MCF 10A (cell line): ENCODE data around the gene PITPNM1. TPM values are rescaled to one million over a fixed set of nuclear protein-coding genes. Genes with fewer than 3 reads are reported as not detected.

Experiments used
- BruUV-seq: library from RNA; stranded (reverse); fragments of 400-500 nt; replicated peaks from 2 replicates; lab custom pipeline; 2021; lab: Mats Ljungman, UMichigan
- CTCF ChIA-PET: fragments of 300-600 bp; sonication (Branson Sonifier 250); formaldehyde crosslinking; extraction: SDS; loops from one replicate; lab custom pipeline; 2021; ENCODE audit warnings: antibody characterized with exemption, inconsistent platforms; lab: Yijun Ruan, JAX
- POLR2A ChIA-PET: fragments of 300-600, 350-650 bp; sonication (Branson Sonifier 250); formaldehyde crosslinking; extraction: SDS; loops from one replicate; lab custom pipeline; 2020; ENCODE audit warnings: antibody characterized with exemption, inconsistent platforms; lab: Yijun Ruan, JAX
- DNase-seq: peaks from one replicate; pipeline ENCODE4 v3.0.0-alpha.2; 2018; ENCODE audit not compliant: unreplicated experiment
- H3K27ac Mint-ChIP-seq: one replicate; pipeline ENCODE4 v1.8.0; 2022; ENCODE audit warnings: mild to moderate bottlenecking, low read depth, mixed read lengths; ENCODE audit not compliant: unreplicated experiment
- H3K27me3 Mint-ChIP-seq: one replicate; pipeline ENCODE4 v1.8.0; 2022; ENCODE audit warnings: mixed read lengths; ENCODE audit not compliant: insufficient read depth, unreplicated experiment
- H3K36me3 Mint-ChIP-seq: one replicate; pipeline ENCODE4 v1.8.0; 2022; ENCODE audit warnings: mild to moderate bottlenecking, moderate library complexity, mixed read lengths; ENCODE audit not compliant: insufficient read depth, unreplicated experiment
- H3K4me1 Mint-ChIP-seq: one replicate; pipeline ENCODE4 v1.8.0; 2022; ENCODE audit warnings: mixed read lengths; ENCODE audit not compliant: insufficient read depth, unreplicated experiment
- H3K4me3 Mint-ChIP-seq: one replicate; pipeline ENCODE4 v1.8.0; 2022; ENCODE audit warnings: mild to moderate bottlenecking, moderate library complexity, mixed read lengths; ENCODE audit not compliant: unreplicated experiment
- H3K9me3 Mint-ChIP-seq: one replicate; pipeline ENCODE4 v1.8.0; 2022; ENCODE audit warnings: mixed read lengths; ENCODE audit not compliant: unreplicated experiment
- intact Hi-C: fragments of 100-400 bp; cut with micrococcal nuclease; formaldehyde crosslinking; loops from 2 replicates; pipeline ENCODE4 v1.14.1; 2022
- total RNA-seq: library from RNA; stranded (reverse); gene quantifications from 2 replicates; pipeline ENCODE4 v1.2.3, GENCODE V29; 2022
- TF ChIP-seq, protein P1 (sequence below): fragments of 200-600 bp; IDR thresholded peaks from one replicate; pipeline ENCODE4 v1.8.0; 2022; ENCODE audit warnings: antibody characterized with exemption, mild to moderate bottlenecking; ENCODE audit not compliant: unreplicated experiment

Gene PITPNM1
- total RNA-seq, 1 experiment from 2014 or later, result 38.7 TPM

DNA sequence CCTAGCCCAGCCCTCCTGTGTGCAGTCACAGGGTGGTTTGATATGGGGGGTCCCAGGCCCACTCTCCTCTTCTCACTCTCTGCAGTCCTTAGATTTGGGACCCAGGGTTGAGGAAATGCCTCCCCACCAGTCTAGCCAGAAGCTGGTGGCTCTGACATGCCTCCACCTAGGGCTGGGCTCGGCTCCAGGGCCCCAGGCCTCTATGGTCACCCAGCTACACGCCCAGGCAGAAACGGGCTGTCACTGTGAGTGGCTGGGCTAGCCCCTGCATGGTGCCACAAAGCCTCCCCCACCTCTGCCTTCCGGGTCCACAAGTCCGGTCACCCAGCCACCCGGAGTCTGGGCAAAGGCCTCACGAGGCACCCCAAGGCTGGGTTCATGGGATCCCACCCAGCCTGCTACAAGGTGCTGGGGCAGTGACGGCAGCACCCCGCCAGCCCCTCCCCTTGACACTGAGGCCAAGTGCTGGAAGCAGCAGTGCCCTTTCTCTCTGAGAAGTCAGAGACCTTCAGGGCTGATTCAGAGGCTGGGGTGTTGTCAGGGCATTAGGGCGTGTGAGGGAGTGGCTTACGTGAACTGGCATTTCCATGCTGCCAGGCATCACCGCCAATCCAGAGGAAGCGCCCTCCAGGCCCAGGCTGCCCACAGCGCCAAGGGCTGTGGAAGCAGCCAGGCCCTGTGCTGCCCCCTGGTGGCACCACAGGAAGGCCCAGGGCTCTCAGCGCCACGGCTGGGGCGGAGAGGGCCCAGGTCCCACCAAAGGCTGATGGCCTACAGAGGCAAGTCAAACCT, 638 bp upstream of the PITPNM1 start:
- no TSS peak for BruUV-seq
- CTCF ChIA-PET, result interaction anchor here (0.5 to 1.0 kb wide), 11 partner anchors 36 to 246 kb away, joined by 3 to 8 read pairs (median 3); partner anchors contain the start of genes PPP1CA and RPS6KB2
- TF ChIP-seq, protein P1, sequence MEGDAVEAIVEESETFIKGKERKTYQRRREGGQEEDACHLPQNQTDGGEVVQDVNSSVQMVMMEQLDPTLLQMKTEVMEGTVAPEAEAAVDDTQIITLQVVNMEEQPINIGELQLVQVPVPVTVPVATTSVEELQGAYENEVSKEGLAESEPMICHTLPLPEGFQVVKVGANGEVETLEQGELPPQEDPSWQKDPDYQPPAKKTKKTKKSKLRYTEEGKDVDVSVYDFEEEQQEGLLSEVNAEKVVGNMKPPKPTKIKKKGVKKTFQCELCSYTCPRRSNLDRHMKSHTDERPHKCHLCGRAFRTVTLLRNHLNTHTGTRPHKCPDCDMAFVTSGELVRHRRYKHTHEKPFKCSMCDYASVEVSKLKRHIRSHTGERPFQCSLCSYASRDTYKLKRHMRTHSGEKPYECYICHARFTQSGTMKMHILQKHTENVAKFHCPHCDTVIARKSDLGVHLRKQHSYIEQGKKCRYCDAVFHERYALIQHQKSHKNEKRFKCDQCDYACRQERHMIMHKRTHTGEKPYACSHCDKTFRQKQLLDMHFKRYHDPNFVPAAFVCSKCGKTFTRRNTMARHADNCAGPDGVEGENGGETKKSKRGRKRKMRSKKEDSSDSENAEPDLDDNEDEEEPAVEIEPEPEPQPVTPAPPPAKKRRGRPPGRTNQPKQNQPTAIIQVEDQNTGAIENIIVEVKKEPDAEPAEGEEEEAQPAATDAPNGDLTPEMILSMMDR, result peak; percentile 89
- Mint-ChIP-seq H3K4me3 (peak overlapping the region; percentile 92), H3K4me1 (peaks cover 27% of the 10 kb centered on the region), H3K36me3 (peaks cover 20% of the 10 kb centered on the region), H3K27ac (peak overlapping the region; percentile 87), H3K27me3 (no peaks in the 10 kb centered on the region), H3K9me3 (no peaks in the 10 kb centered on the region)
- POLR2A ChIA-PET, result interaction anchor here (0.6 to 2.3 kb wide), 12 partner anchors 15 to 114 kb away, joined by 3 to 22 read pairs (median 4); partner anchors contain the start of genes AIP, CORO1B, GSTP1 and PPP1CA
- peak; percentile 99 for DNase-seq
- intact Hi-C loops, result loop anchor here (1.0 to 5.0 kb wide), 7 partner anchors 22 to 152 kb away; partner anchors contain the start of genes AIP, CORO1B, GSTP1 and POLD4

DNA sequence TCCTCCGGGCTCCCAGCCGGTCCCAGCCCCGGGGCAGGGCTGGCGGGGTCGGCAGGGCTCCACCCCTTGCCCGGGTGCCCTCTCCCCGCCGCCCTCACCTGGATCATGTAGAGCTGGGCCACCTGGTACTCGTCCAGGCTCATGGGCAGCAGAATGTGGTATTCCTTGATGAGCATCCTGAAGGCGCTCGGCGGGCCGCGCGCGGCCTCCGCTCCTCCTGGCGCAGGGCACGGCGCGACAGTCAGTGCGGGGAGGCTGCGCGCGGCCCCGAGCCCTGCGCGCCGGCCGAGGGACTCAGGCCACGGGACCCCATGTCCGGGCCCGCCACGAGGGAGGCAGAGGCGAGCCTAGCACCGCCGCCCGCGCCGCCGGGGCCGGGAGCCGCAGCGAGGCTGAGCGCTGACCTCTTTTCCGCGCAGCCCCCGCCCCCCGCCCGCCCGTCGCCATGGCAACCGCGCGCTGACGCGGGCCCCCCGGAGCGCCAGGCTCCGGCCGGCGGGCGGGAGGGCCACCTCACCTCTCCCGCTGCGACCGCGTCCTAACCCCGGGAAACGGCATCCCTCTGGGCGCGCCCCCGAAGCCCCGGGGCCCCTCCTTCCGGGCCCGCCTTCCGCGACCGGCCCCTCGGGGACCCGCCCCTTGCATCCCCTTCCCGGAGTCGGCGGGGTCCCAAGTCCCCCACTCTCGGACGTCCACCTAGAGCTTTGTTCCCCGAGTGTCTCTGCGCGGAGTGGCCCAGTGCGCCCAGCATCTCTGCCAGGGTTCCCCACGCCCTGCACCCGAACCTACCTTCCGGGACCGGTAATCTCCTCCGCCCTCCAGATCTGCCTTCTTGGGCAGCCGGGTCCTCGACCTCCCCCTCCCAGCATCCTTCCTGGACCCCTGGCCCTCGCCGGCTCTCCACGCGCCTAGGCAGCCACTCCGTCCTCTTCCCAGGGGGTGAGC, 886 bp downstream of the PITPNM1 start:
- TF ChIP-seq, protein P1, result no peak
- POLR2A ChIA-PET, result interaction anchor here (1.2 to 2.3 kb wide), 6 partner anchors 21 to 103 kb away, joined by 3 to 22 read pairs (median 8); partner anchors contain the start of genes AIP, GSTP1, PPP1CA and RPS6KB2
- CTCF ChIA-PET, result interaction anchor here (1.0 kb wide), 1 partner anchor 26 kb away, joined by 5 read pairs; no protein-coding TSS in a partner anchor
- Mint-ChIP-seq H3K27ac (peak overlapping the region; percentile 63), H3K4me1 (peaks cover 26% of the 10 kb centered on the region), H3K36me3 (peaks cover 26% of the 10 kb centered on the region), H3K27me3 (no peaks in the 10 kb centered on the region), H3K4me3 (peak overlapping the region; percentile 92), H3K9me3 (no peaks in the 10 kb centered on the region)
- peak; percentile 22 for DNase-seq
- intact Hi-C loops, result no loop called here
- no TSS peak for BruUV-seq

GRCh38 chr11:67503119-67504004, 1.8 kb downstream of the PITPNM1 start:
- DNase-seq, result no peak
- Mint-ChIP-seq H3K27ac (no peak overlapping the region), H3K9me3 (no peaks in the 10 kb centered on the region), H3K4me3 (peak overlapping the region; percentile 92), H3K4me1 (peaks cover 21% of the 10 kb centered on the region), H3K27me3 (no peaks in the 10 kb centered on the region), H3K36me3 (peaks cover 26% of the 10 kb centered on the region)
- TF ChIP-seq, protein P1, result no peak
- intact Hi-C loops, result no loop called here
- no TSS peak for BruUV-seq
- ChIA-PET POLR2A (interaction anchor here (2.3 kb wide), 1 partner anchor 20 kb away, joined by 11 read pairs; the partner anchor contains the start of gene AIP), CTCF (no interaction called here)
